22Rv1 (cell line): Measurements from ENCODE around the gene KLHDC8A.

Experiments used
- ZFX ChIP-seq: fragments of 450-650 bp; IDR thresholded peaks from 2 replicates; pipeline ENCODE4 v1.6.1; 2017; ENCODE audit warnings: antibody characterized with exemption, borderline replicate concordance
- TF ChIP-seq, protein P1 (sequence below): fragments of 450-650 bp; IDR thresholded peaks from 2 replicates; pipeline ENCODE4 v1.5.1; 2017; ENCODE audit warnings: mild to moderate bottlenecking

DNA sequence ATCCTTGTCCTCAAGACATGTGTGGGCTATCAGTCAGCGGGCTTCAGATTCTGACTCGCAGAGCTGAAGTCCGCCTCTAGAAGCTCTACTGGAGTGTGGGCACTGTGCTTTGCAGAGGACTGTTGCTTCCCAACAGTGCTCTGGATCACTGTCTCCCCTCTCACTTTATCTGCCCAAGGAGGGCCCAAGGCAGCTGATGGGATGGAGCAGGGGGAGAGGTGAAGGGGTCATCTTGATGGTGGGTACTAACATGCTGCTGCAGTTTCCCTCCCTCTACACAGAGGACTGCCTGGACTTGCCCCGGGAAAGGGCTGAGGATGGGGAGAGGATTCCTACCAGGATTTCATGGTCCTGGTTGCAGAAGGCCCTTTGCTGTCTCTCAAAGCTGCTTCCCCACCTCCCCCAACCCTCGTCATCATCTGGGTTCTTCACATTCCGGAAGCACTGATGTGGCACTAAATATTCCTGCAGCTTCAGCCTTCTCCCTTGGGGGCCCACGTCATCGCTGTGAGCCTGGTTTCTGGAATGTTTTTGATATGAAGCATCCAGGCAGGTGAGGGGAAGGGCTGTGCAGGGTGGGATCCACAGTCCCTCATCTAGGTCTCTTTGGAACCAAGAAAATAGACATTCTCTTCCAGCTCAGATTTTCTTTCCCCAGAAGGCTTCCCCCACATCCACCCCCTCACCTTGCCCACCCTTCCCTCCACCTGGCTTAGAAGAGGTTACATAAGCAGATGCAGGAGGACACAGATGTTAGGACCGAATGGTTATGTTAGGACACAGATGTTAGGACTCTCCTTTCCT lies 58.3 kb downstream of the KLHDC8A start:
- TF ChIP-seq, protein P1, sequence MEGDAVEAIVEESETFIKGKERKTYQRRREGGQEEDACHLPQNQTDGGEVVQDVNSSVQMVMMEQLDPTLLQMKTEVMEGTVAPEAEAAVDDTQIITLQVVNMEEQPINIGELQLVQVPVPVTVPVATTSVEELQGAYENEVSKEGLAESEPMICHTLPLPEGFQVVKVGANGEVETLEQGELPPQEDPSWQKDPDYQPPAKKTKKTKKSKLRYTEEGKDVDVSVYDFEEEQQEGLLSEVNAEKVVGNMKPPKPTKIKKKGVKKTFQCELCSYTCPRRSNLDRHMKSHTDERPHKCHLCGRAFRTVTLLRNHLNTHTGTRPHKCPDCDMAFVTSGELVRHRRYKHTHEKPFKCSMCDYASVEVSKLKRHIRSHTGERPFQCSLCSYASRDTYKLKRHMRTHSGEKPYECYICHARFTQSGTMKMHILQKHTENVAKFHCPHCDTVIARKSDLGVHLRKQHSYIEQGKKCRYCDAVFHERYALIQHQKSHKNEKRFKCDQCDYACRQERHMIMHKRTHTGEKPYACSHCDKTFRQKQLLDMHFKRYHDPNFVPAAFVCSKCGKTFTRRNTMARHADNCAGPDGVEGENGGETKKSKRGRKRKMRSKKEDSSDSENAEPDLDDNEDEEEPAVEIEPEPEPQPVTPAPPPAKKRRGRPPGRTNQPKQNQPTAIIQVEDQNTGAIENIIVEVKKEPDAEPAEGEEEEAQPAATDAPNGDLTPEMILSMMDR: no peak
- TF ChIP-seq ZFX: no peak
